HG02678 (cell line): ENCODE data around the gene SERINC5.
"Not testable (repeated sequence)": the region's sequence is repeated elsewhere in the genome, so short reads cannot be mapped to it uniquely, and the experiment has no call there.

Source experiments
- ATAC-seq: cut with Tn5 transposase; IDR thresholded peaks from one replicate; pipeline ENCODE4 v1.9.1; 2021; ENCODE audit warnings: mild to moderate bottlenecking, moderate library complexity; ENCODE audit not compliant: unreplicated experiment

Gene SERINC5

DNA sequence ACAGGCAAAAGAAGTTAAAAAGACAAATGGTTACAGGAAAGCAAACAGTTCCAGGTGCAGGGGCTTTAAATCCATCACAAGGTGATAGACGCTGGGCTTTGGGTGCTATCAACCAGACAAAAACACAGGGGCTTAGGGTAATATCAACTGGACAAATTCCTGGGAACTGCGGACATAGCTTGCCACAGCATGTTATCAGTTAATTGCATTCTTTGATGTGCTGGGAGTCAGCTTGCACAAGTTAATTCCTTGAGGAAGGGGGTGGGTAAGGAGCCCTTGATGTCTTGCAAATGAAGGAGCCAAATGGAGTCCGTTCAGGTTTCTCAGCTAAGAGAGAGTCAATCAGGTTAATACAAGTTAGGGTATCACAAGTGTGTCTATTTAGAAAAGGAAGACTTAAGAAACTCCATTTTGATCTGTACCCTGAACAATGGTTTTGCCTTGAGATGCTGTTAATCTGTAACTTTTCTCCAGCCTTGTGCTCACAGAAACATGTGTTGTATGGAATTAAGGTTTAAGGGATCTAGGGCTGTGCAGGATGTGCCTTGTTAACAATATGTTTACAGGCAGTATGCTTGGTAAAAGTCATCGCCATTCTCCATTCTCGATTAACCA, 144.4 kb downstream of the SERINC5 start:
- ATAC-seq = not testable (repeated sequence)

GRCh38 chr5:80109646-80110478, 146.0 kb downstream of the SERINC5 start:
- ATAC-seq = peak; percentile 52

DNA sequence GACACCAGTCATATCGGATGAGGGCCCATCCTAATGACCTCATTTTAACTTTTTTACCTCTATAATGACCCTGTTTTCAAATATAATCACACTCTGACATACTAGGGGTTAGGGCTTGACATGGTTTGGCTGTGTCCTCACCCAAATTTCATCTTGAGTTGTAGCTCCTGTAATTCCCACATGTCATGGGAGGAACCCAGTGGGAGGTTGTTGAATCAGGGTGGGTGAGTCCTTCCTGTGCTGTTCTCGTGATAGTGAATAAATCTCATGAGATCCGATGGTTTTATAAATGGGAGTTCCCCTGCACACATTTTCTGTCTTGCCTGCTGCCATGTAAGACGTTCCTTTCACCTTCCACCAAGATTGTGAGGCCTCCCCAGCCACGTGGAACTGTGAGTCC, 148.9 kb downstream of the SERINC5 start:
- ATAC-seq = no peak

DNA sequence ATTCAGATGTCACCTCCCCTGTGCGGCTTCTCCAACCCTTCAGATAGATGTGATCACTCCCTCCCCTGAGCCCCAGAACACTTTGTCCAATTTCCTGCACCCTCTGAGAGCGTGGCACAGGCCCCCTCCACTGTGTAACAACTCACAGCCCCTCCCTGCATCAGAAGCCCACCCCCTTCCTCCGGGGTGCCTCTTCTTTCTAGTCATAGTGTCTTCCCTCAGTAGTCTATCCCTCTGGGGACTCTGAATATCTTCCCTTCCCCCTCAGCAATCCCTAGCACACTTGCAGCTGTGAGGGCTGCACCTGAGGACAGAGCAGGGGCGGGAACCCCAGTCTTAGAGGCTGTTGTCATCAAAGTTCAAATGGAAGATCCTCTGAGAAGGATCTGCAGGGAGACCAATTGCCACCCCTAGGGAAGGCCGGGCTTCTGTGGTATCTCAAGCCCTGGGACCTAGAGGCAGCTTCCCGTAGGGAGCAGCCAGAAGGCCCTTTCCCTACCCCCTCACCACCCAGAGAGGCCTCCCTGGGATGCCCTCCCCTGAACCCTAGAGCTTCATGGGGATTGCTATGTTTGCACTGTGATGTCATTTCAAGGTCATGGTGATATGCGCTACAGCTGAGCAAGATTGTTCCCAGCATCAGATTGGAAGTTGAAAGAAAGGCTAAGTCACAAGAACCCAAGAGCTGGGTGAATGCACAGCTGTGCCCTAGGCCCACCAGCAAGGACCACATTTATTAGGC, 150.0 kb downstream of the SERINC5 start:
- ATAC-seq = no peak

DNA sequence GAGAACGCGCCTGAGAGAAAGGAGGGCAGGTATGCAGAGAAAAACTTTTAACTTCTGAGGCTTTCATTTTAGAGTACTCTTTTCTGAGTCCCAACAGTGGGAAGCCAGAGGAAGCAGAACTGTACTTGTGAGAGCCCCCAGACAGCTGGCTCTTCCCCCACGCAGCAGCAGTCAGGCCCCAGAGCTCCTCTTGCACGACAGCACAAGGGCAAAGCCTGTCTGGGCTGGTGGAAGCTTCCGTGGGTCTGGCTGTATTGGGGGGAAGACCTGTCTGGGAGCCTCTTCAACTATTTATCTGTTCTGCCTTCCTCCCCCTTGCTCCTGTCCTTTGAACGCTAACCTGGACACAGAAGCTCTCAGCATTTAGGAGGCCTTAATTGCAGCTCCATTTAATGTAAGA, 152.5 kb downstream of the SERINC5 start:
- ATAC-seq = no peak

DNA sequence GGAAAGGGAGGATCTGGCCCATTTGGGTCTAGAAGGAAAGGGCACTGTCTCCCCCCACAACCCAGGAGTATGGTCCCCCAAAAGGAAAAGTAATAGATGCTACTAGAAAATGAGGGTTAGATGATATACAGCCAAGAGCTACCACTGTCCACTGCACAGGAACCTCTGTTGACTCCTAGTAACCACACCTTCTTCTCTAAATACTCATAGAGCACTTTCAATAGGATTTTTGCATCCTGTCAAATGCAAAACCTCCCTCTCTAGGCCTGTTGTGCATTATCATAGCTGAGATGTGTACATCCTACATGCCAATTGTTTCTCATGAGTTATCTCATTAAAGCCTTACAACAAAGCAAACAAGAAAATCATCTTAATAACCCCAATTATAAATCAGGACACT, 153.9 kb downstream of the SERINC5 start:
- no peak for ATAC-seq

GRCh38 chr5:80097451-80097850, 158.4 kb downstream of the SERINC5 start:
- ATAC-seq = no peak

- no peak for ATAC-seq
Observed at GRCh38 chr5:80094236-80094738, 161.6 kb downstream of the SERINC5 start.

GRCh38 chr5:80093796-80094195, 162.1 kb downstream of the SERINC5 start:
- ATAC-seq = no peak

GRCh38 chr5:80092486-80093107, 163.3 kb downstream of the SERINC5 start:
- ATAC-seq = no peak

DNA sequence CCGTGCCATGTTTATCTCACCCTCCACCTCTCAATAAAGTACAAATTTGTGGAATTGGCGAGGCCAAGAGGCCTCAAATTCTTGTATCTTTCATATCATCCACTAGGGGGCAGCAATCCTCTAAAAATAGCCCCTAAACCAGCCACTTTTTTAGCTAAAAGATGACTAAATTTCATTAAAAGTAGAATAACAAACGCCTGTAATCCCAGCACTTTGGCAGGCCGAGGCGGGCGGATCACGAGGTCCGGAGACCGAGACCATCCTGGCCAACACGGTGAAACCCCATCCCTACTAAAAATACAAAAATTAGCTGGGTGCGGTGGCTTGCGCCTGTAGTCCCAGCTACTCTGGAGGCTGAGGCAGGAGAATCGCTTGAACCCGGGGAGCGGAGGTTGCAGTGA, 164.1 kb downstream of the SERINC5 start:
- ATAC-seq = not testable (repeated sequence)

GRCh38 chr5:80090884-80091166, 165.0 kb downstream of the SERINC5 start:
- ATAC-seq = no peak

GRCh38 chr5:80083101-80083890, 172.6 kb downstream of the SERINC5 start:
- ATAC-seq = peak; percentile 65

- no peak for ATAC-seq
Observed at GRCh38 chr5:80082731-80083100, 173.1 kb downstream of the SERINC5 start.

- ATAC-seq = no peak
Observed at GRCh38 chr5:80082281-80082680, 173.6 kb downstream of the SERINC5 start.

GRCh38 chr5:80078921-80079320, 176.9 kb downstream of the SERINC5 start:
- ATAC-seq = no peak

GRCh38 chr5:80077051-80077714, 178.7 kb downstream of the SERINC5 start:
- ATAC-seq = no peak

GRCh38 chr5:80076131-80077050, 179.5 kb downstream of the SERINC5 start:
- no peak for ATAC-seq
